GM19467 (cell line): Measurements from ENCODE around the gene ATP11C.
"Not testable (repeated sequence)": the region's sequence is repeated elsewhere in the genome, so short reads cannot be mapped to it uniquely, and the experiment has no call there.

ENCODE experiments used
- ATAC-seq: cut with Tn5 transposase; IDR thresholded peaks from one replicate; pipeline ENCODE4 v1.9.1; 2021; ENCODE audit warnings: mild to moderate bottlenecking, moderate library complexity; ENCODE audit not compliant: unreplicated experiment

ATP11C gene

GRCh38 chrX:139924696-139925095 is 8.2 kb downstream of the ATP11C start:
- no peak for ATAC-seq

GRCh38 chrX:139924069-139924695 is 8.7 kb downstream of the ATP11C start:
- no peak for ATAC-seq

- ATAC-seq = not testable (repeated sequence)
Measured at GRCh38 chrX:139921142-139921541, 11.7 kb downstream of the ATP11C start.

GRCh38 chrX:139920316-139920715 is 12.5 kb downstream of the ATP11C start:
- no peak for ATAC-seq

GRCh38 chrX:139914421-139914820 is 18.4 kb downstream of the ATP11C start:
- no peak for ATAC-seq

GRCh38 chrX:139909712-139910111 is 23.1 kb downstream of the ATP11C start:
- peak; percentile 45 for ATAC-seq

GRCh38 chrX:139907078-139907477 is 25.8 kb downstream of the ATP11C start:
- no peak for ATAC-seq

- ATAC-seq = no peak
Measured at GRCh38 chrX:139905743-139906142, 27.1 kb downstream of the ATP11C start.

GRCh38 chrX:139905051-139905450 is 27.8 kb downstream of the ATP11C start:
- no peak for ATAC-seq

- no peak for ATAC-seq
Measured at GRCh38 chrX:139903210-139903609, 29.6 kb downstream of the ATP11C start.

GRCh38 chrX:139902559-139902958 is 30.3 kb downstream of the ATP11C start:
- ATAC-seq = no peak

GRCh38 chrX:139898334-139898733 is 34.5 kb downstream of the ATP11C start:
- no peak for ATAC-seq

- ATAC-seq = peak; percentile 60
Measured at GRCh38 chrX:139892512-139892911, 40.3 kb downstream of the ATP11C start.

- no peak for ATAC-seq
Measured at GRCh38 chrX:139890991-139891700, 41.7 kb downstream of the ATP11C start.

- no peak for ATAC-seq
Measured at GRCh38 chrX:139889760-139890159, 43.1 kb downstream of the ATP11C start.

- no peak for ATAC-seq
Measured at GRCh38 chrX:139883984-139884383, 48.9 kb downstream of the ATP11C start.

GRCh38 chrX:139882299-139882698 is 50.6 kb downstream of the ATP11C start:
- no peak for ATAC-seq

- ATAC-seq = no peak
Measured at GRCh38 chrX:139881572-139881971, 51.3 kb downstream of the ATP11C start.

- ATAC-seq = no peak
Measured at GRCh38 chrX:139881130-139881529, 51.7 kb downstream of the ATP11C start.

GRCh38 chrX:139877710-139878414 is 55.0 kb downstream of the ATP11C start:
- ATAC-seq = no peak

GRCh38 chrX:139875841-139876240 is 57.0 kb downstream of the ATP11C start:
- no peak for ATAC-seq

- no peak for ATAC-seq
Measured at GRCh38 chrX:139869796-139870195, 63.1 kb downstream of the ATP11C start.
